ENCODE results near the gene EML6.

GRCh38 chr2:54879598-54880332 lies 156.3 kb downstream of the EML6 start:
- TF ChIP-seq FOSL1 (IDR thresholded peaks at IDR 0.05; ENCODE audit: low read depth) (no peak), CTCF (IDR thresholded peaks at IDR 0.05 in 2 of 3, conservative IDR thresholded peaks at IDR 0.05 in 1 of 3; ENCODE audit: borderline replicate concordance in 1 of 3, insufficient read depth in 1 of 3, low read depth in 2 of 3, low read length in 2 of 3) (no peak), TCF7L2 (IDR thresholded peaks at IDR 0.05; ENCODE audit: borderline replicate concordance, extremely low read depth, insufficient read depth, insufficient read length) (no peak), SRF (IDR thresholded peaks at IDR 0.05; ENCODE audit: low read depth) (no peak), POLR2A (IDR thresholded peaks at IDR 0.05; ENCODE audit: borderline replicate concordance, extremely low read depth, insufficient read depth, insufficient read length) (no peak), REST (IDR thresholded peaks at IDR 0.05; ENCODE audit: low read depth) (no peak), EZH2 (IDR thresholded peaks at IDR 0.05) (no peak), YY1 (IDR thresholded peaks at IDR 0.05; ENCODE audit: extremely low read depth, insufficient replicate concordance, low read depth, low read length) (no peak), POLR2AphosphoS5 (IDR thresholded peaks at IDR 0.05; ENCODE audit: low read depth, low read length) (no peak), SIN3A (IDR thresholded peaks at IDR 0.05; ENCODE audit: low read depth) (no peak), CEBPB (IDR thresholded peaks at IDR 0.05; ENCODE audit: low read depth) (no peak), ELF1 (IDR thresholded peaks at IDR 0.05; ENCODE audit: borderline replicate concordance, low read depth) (no peak), MAX (IDR thresholded peaks at IDR 0.05) (no peak)

Measured in HCT116 (cell line).